Fibroblast of skin of back (primary cell): ENCODE results near the gene GABPA.

Source experiments
- DNase-seq: peaks from one replicate; pipeline ENCODE4 v3.0.0-alpha.2; 2013

Gene GABPA

DNA sequence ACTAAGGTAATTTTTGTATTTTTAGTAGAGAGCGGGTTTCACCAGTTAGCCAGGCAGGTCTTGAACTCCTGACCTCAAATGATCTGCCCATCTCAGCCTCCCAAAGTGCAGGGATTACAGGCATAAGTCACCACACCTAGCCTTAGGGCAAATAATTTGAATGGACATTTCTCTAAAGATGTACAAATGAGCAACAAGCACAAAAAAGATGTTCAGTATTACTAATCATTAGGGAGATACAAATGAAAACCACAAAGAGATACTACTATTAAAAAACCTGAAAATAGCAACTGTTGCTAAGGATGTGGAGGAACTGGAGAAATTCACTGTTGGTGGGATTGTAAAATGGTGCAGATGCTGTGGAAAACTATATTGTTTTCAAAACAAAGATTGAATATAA lies 79.1 kb downstream of the GABPA start:
- peak; percentile 4 for DNase-seq

GRCh38 chr21:25818121-25818520 lies 83.3 kb downstream of the GABPA start:
- DNase-seq, result no peak

GRCh38 chr21:25818551-25818950 lies 83.8 kb downstream of the GABPA start:
- no peak for DNase-seq
